Measurements from ENCODE around the gene SFRP5. TPM values are rescaled to one million over a fixed set of nuclear protein-coding genes. Genes with fewer than 3 reads are reported as not detected.

The SFRP5 gene
- total and polyA plus RNA-seq, 2 of the 13 experiments (the other 11 are each of a cell fraction or from before 2014, with no cell fraction given): 0.32 to 1.7 TPM

- TF ChIP-seq ZNF234 (CRISPR knock-in tag; conservative IDR thresholded peaks at IDR 0.05) (peak; percentile 71; the same call in 1 of the 2 replicates), ADNP (CRISPR knock-in tag; IDR thresholded peaks at IDR 0.05) (no peak), PHF5A (CRISPR knock-in tag; IDR thresholded peaks at IDR 0.05; ENCODE audit: low read depth, unreplicated experiment) (peak; percentile 55), ARNTL (CRISPR knock-in tag; IDR thresholded peaks at IDR 0.05) (no peak; the same call in 1 of the 2 replicates), NFE2L1 (CRISPR knock-in tag; IDR thresholded peaks at IDR 0.05; ENCODE audit: borderline replicate concordance) (peak; percentile 89), MAZ (IDR thresholded peaks at IDR 0.05; ENCODE audit: borderline replicate concordance, low read depth, low read length) (no peak), MAZ (CRISPR knock-in tag; IDR thresholded peaks at IDR 0.05; ENCODE audit: low read depth) (peak; percentile 86), ZNF546 (CRISPR knock-in tag; conservative IDR thresholded peaks at IDR 0.05) (peak; percentile 99), ZBTB42 (CRISPR knock-in tag; IDR thresholded peaks at IDR 0.05) (peak; percentile 94), AGO1 (IDR thresholded peaks at IDR 0.05; ENCODE audit: low read depth, low read length, poor library complexity, severe bottlenecking) (peak; percentile 76), ZNF24 (IDR thresholded peaks at IDR 0.05) (no peak), ZNF484 (CRISPR knock-in tag; IDR thresholded peaks at IDR 0.05; ENCODE audit: borderline replicate concordance, low read depth) (peak; percentile 85; the same call in 1 of the 2 replicates), ZNF652 (CRISPR knock-in tag; IDR thresholded peaks at IDR 0.05; ENCODE audit: borderline replicate concordance, low read depth) (0 out of 2 replicates have a peak, but pooled peaks have one; percentile 9), ZNF572 (CRISPR knock-in tag; IDR thresholded peaks at IDR 0.05) (0 out of 2 replicates have a peak, but pooled peaks have one; percentile 58), ATRX (CRISPR knock-in tag; IDR thresholded peaks at IDR 0.05; ENCODE audit: borderline replicate concordance) (no peak), TOPORS (CRISPR knock-in tag; IDR thresholded peaks at IDR 0.05) (peak; percentile 99), MBD4 (IDR thresholded peaks at IDR 0.05; ENCODE audit: borderline replicate concordance, low read length) (peak; percentile 80; the same call in 1 of the 2 replicates), ATF7 (IDR thresholded peaks at IDR 0.05) (peak; percentile 100), ATF7 (CRISPR knock-in tag; IDR thresholded peaks at IDR 0.05) (peak; percentile 98), ZNF282 (IDR thresholded peaks at IDR 0.05; ENCODE audit: partially characterized antibody) (no peak), KMT2A (CRISPR knock-in tag; IDR thresholded peaks at IDR 0.05) (peak; percentile 83; the same call in 1 of the 2 replicates), ZNF101 (CRISPR knock-in tag; IDR thresholded peaks at IDR 0.05; ENCODE audit: borderline replicate concordance, low read depth) (peak; percentile 95)
- TF ChIP-seq, protein P1, sequence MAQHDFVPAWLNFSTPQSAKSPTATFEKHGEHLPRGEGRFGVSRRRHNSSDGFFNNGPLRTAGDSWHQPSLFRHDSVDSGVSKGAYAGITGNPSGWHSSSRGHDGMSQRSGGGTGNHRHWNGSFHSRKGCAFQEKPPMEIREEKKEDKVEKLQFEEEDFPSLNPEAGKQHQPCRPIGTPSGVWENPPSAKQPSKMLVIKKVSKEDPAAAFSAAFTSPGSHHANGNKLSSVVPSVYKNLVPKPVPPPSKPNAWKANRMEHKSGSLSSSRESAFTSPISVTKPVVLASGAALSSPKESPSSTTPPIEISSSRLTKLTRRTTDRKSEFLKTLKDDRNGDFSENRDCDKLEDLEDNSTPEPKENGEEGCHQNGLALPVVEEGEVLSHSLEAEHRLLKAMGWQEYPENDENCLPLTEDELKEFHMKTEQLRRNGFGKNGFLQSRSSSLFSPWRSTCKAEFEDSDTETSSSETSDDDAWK (CRISPR knock-in tag; IDR thresholded peaks at IDR 0.05): no peak
- TF ChIP-seq, protein P2, sequence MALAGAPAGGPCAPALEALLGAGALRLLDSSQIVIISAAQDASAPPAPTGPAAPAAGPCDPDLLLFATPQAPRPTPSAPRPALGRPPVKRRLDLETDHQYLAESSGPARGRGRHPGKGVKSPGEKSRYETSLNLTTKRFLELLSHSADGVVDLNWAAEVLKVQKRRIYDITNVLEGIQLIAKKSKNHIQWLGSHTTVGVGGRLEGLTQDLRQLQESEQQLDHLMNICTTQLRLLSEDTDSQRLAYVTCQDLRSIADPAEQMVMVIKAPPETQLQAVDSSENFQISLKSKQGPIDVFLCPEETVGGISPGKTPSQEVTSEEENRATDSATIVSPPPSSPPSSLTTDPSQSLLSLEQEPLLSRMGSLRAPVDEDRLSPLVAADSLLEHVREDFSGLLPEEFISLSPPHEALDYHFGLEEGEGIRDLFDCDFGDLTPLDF (CRISPR knock-in tag; IDR thresholded peaks at IDR 0.05): peak; percentile 90
- TF ChIP-seq, protein P3, sequence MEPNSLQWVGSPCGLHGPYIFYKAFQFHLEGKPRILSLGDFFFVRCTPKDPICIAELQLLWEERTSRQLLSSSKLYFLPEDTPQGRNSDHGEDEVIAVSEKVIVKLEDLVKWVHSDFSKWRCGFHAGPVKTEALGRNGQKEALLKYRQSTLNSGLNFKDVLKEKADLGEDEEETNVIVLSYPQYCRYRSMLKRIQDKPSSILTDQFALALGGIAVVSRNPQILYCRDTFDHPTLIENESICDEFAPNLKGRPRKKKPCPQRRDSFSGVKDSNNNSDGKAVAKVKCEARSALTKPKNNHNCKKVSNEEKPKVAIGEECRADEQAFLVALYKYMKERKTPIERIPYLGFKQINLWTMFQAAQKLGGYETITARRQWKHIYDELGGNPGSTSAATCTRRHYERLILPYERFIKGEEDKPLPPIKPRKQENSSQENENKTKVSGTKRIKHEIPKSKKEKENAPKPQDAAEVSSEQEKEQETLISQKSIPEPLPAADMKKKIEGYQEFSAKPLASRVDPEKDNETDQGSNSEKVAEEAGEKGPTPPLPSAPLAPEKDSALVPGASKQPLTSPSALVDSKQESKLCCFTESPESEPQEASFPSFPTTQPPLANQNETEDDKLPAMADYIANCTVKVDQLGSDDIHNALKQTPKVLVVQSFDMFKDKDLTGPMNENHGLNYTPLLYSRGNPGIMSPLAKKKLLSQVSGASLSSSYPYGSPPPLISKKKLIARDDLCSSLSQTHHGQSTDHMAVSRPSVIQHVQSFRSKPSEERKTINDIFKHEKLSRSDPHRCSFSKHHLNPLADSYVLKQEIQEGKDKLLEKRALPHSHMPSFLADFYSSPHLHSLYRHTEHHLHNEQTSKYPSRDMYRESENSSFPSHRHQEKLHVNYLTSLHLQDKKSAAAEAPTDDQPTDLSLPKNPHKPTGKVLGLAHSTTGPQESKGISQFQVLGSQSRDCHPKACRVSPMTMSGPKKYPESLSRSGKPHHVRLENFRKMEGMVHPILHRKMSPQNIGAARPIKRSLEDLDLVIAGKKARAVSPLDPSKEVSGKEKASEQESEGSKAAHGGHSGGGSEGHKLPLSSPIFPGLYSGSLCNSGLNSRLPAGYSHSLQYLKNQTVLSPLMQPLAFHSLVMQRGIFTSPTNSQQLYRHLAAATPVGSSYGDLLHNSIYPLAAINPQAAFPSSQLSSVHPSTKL (CRISPR knock-in tag; IDR thresholded peaks at IDR 0.05): peak; percentile 78
These were observed 34.7 kb downstream of the SFRP5 start, which contains the start of gene ZFYVE27 (continued) for GRCh38 chr10:97736902-97737769.
